GM12878 (cell line): ENCODE data around the gene UBE2O.

Experiments
- MEF2B ChIP-seq: fragments of 450-650 bp; IDR thresholded peaks from 2 replicates; pipeline ENCODE4 v1.6.1; 2018; ENCODE audit warnings: mild to moderate bottlenecking, moderate library complexity; ENCODE audit not compliant: partially characterized antibody, poor library complexity, severe bottlenecking
- TF ChIP-seq, protein P1 (sequence below): fragments of 450-650 bp; formaldehyde crosslinking; IDR thresholded peaks from 2 replicates; pipeline ENCODE4 v1.5.0; 2022; ENCODE audit warnings: mild to moderate bottlenecking, missing genetic modification characterization

DNA sequence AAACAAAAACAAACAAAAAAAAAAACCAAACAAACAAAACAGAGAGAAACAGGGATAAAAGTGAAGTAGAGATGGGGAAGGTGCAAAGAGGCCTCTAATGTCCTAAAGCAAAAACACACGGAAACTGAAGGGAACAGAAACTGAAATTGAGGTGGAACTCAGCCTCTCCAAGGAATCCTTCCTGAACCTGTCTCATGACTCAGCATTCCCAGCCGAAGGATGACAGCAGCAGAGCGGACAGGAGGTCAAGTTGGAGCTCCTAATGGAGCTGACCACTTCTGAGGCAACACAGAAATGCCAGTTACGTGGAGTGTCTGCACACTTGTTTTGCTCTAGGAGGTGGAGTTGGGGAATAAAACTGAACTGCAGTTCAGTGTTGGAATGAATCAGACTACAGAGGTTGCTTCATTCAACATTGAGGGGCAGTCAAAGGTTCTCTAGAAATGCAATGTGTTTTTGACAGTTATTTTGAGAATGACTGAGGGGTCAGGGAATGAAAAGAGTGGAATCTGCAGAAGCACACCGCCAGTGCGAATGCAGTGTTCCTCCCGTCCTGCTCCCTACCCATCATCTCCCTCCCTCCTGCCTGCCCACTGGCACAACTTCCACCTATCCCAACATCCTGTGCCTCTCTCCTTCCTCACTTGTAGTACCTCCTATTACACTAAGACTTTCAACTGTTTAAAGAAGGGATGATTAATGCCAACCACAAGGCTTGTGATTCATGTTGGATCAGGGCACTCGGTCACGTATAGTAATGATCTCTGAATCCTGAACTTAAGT is 6.3 kb downstream of the UBE2O start:
- no peak for TF ChIP-seq MEF2B
- TF ChIP-seq, protein P1, sequence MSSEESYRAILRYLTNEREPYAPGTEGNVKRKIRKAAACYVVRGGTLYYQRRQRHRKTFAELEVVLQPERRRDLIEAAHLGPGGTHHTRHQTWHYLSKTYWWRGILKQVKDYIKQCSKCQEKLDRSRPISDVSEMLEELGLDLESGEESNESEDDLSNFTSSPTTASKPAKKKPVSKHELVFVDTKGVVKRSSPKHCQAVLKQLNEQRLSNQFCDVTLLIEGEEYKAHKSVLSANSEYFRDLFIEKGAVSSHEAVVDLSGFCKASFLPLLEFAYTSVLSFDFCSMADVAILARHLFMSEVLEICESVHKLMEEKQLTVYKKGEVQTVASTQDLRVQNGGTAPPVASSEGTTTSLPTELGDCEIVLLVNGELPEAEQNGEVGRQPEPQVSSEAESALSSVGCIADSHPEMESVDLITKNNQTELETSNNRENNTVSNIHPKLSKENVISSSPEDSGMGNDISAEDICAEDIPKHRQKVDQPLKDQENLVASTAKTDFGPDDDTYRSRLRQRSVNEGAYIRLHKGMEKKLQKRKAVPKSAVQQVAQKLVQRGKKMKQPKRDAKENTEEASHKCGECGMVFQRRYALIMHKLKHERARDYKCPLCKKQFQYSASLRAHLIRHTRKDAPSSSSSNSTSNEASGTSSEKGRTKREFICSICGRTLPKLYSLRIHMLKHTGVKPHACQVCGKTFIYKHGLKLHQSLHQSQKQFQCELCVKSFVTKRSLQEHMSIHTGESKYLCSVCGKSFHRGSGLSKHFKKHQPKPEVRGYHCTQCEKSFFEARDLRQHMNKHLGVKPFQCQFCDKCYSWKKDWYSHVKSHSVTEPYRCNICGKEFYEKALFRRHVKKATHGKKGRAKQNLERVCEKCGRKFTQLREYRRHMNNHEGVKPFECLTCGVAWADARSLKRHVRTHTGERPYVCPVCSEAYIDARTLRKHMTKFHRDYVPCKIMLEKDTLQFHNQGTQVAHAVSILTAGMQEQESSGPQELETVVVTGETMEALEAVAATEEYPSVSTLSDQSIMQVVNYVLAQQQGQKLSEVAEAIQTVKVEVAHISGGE (CRISPR knock-in tag): no peak
